Nephron (organoid): ENCODE results near the gene L2HGDH.

Experiments used
- H3K27ac Mint-ChIP-seq, 3 experiments: 2 replicates each; pipeline ENCODE4 v1.8.0; 2020; ENCODE audit warnings: mixed read lengths in 3 of 3, mild to moderate bottlenecking in 2 of 3, moderate library complexity in 1 of 3
- H3K27me3 Mint-ChIP-seq: 2 replicates; pipeline ENCODE4 v1.8.0; 2021; ENCODE audit warnings: low read depth, mild to moderate bottlenecking, moderate library complexity, mixed read lengths
- H3K36me3 Mint-ChIP-seq: 2 replicates; pipeline ENCODE4 v1.8.0; 2020; ENCODE audit warnings: low read depth, mixed read lengths
- H3K4me1 Mint-ChIP-seq: 2 replicates; pipeline ENCODE4 v1.8.0; 2020; ENCODE audit warnings: mixed read lengths
- H3K4me3 Mint-ChIP-seq, 3 experiments: 2 replicates each; pipeline ENCODE4 v1.8.0; 2020; ENCODE audit warnings: mild to moderate bottlenecking in 3 of 3, mixed read lengths in 3 of 3, moderate library complexity in 2 of 3
- H3K9me3 Mint-ChIP-seq: 2 replicates; pipeline ENCODE4 v1.8.0; 2020; ENCODE audit warnings: mixed read lengths
- TF ChIP-seq, protein P1 (sequence below), 3 experiments: fragments of 200-600 bp; sonication (generic); IDR thresholded peaks; one replicate each; pipeline ENCODE4 v1.5.0; 2021; ENCODE audit warnings: antibody characterized with exemption in 3 of 3; ENCODE audit not compliant: unreplicated experiment in 3 of 3

L2HGDH gene

DNA sequence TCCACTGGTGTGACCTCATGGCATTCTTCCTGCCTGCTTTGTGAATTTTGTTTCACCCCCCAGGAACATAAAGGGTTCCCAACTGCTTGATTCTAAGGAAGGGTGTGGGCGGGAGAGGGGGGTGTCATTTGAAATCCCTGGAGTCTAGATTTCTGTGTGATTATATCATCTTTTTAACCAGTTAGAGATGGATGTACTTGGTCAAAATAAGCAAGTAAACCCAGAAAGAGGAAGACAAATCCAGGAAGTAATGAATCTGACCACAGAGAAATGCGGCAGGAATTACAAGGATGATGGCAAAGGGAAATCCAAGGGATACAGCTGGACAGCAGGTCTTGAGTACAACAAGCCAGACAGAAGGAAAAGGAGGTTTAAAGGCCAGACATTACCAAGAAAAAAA, 38.9 kb upstream of the L2HGDH start:
- Mint-ChIP-seq H3K36me3 (no peaks in the 10 kb centered on the region), H3K4me3 (no peak overlapping the region), H3K9me3 (no peaks in the 10 kb centered on the region), H3K27ac (peak overlapping the region in 1 of 3 experiments; percentile 75), H3K4me1 (peaks cover 42% of the 10 kb centered on the region), H3K27me3 (no peaks in the 10 kb centered on the region)
- TF ChIP-seq, protein P1, sequence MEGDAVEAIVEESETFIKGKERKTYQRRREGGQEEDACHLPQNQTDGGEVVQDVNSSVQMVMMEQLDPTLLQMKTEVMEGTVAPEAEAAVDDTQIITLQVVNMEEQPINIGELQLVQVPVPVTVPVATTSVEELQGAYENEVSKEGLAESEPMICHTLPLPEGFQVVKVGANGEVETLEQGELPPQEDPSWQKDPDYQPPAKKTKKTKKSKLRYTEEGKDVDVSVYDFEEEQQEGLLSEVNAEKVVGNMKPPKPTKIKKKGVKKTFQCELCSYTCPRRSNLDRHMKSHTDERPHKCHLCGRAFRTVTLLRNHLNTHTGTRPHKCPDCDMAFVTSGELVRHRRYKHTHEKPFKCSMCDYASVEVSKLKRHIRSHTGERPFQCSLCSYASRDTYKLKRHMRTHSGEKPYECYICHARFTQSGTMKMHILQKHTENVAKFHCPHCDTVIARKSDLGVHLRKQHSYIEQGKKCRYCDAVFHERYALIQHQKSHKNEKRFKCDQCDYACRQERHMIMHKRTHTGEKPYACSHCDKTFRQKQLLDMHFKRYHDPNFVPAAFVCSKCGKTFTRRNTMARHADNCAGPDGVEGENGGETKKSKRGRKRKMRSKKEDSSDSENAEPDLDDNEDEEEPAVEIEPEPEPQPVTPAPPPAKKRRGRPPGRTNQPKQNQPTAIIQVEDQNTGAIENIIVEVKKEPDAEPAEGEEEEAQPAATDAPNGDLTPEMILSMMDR (IDR thresholded peaks at IDR 0.05; ENCODE audit: unreplicated experiment in 3 of 3) = no peak

DNA sequence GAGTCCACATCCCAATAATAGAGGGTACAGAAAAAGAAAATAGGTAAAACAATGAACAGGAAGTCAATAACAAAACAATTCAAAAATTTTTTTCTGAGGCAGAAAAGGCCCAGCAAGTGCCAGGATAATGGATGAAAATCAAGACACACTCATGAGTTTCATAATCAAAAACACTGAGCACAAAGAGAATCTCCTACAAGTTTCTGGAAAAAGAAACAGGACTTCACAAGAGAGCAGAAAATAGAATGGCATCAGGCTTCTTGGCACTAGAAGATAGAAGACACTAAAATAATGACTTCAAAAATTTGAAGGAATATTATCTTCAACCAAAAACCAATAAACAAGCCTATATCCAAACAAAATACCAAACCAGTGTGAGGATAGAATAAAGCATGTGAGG, 36.9 kb upstream of the L2HGDH start:
- no peaks in the 10 kb centered on the region for H3K36me3 Mint-ChIP-seq
- H3K4me3 Mint-ChIP-seq = no peak overlapping the region
- H3K9me3 Mint-ChIP-seq = no peaks in the 10 kb centered on the region
- TF ChIP-seq, protein P1 (IDR thresholded peaks at IDR 0.05; ENCODE audit: unreplicated experiment in 3 of 3) = no peak
- H3K27ac Mint-ChIP-seq = no peak overlapping the region
- no peaks in the 10 kb centered on the region for H3K27me3 Mint-ChIP-seq
- peaks cover 52% of the 10 kb centered on the region for H3K4me1 Mint-ChIP-seq

DNA sequence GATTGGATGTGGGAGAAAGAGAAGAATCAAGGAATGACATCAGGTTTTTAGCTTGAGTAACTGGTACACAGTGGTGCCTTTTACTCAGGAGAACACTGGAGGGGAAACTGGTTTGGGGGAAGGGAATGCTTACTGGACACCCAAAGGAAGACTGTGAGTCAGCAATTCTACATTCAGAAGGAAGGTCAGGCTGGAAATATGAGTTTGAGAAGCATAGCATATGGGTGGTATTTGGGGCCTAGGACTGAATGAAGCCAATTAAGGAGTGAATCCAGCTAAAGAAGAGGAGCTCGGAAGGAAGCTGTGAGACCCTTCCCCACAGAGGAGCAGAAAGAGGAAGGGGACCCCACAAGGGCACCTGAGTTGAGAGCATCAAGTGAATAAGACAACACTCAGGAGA, 35.5 kb upstream of the L2HGDH start:
- Mint-ChIP-seq H3K27ac (peak overlapping the region in 2 of 3 experiments; percentile 2 to 8), H3K9me3 (no peaks in the 10 kb centered on the region), H3K4me1 (peaks cover 57% of the 10 kb centered on the region), H3K4me3 (no peak overlapping the region), H3K27me3 (no peaks in the 10 kb centered on the region), H3K36me3 (no peaks in the 10 kb centered on the region)
- TF ChIP-seq, protein P1 (IDR thresholded peaks at IDR 0.05; ENCODE audit: unreplicated experiment in 3 of 3) = no peak

DNA sequence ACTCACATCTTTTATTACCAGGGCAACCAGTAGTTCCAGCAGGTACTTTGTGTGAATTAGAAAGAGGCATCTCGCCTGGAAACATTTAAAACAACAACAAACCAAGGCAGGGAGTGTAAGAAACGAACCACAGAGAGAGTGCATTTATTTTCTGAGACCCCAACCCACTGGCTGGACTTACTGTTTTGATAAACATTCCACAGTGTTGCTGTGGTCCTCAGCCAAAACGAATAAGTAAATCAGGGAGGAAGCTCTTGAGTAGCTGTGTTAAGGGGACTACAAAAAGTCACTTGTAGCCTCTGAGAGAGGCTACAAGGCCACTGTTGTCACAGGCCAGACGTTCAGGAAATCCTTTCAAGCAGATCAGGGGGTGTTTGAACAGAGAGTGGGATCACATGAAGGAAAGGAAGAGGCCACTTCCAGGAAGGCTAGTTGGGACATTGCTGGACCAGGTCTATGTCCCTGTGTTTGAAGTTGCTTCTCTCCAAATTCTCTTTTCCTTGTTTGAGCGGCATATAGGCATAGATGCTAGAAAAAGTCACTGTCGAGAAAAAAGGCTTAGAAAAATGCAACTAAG, 33.9 kb upstream of the L2HGDH start:
- TF ChIP-seq, protein P1 (IDR thresholded peaks at IDR 0.05; ENCODE audit: unreplicated experiment in 3 of 3) = no peak
- Mint-ChIP-seq H3K27ac (peak overlapping the region; percentile 81 to 93 (median 87)), H3K4me1 (peaks cover 52% of the 10 kb centered on the region), H3K9me3 (no peaks in the 10 kb centered on the region), H3K4me3 (no peak overlapping the region), H3K27me3 (no peaks in the 10 kb centered on the region), H3K36me3 (no peaks in the 10 kb centered on the region)

DNA sequence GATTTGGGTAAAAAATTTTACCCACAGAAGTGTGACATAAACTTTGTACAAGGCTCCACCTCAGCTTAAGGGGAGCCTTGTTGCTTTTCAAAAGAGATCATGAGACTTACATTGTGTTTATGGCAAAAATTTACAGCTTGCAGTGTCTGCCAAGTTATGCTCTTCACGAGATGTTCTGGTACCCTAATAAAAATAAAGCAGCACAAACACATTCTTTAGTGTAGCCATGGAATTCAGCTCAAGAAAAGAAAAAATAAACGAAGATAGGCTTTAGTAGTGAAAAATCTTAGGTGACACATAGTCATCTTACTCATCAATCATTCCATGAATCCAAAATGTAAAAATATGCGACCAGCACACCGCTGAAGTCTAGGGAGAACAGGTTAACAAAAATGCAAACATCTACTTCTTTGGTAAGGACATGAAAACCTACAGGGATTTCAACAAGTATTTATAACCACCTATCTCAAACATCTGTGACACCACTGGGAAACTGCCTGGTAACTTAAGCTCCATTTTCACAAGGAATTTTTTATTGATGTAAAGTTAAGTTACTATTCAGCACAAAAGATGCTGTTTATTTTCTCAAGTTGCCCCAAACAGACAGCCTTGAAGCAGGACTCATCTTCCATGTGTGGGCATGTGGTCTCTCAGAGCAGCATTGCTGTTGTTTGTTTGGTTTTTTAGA, 33.0 kb upstream of the L2HGDH start:
- Mint-ChIP-seq H3K9me3 (no peaks in the 10 kb centered on the region), H3K36me3 (no peaks in the 10 kb centered on the region), H3K27ac (peak overlapping the region; percentile 62 to 87 (median 70)), H3K4me3 (peak overlapping the region in 1 of 3 experiments; percentile 35), H3K4me1 (peaks cover 53% of the 10 kb centered on the region), H3K27me3 (no peaks in the 10 kb centered on the region)
- TF ChIP-seq, protein P1 (IDR thresholded peaks at IDR 0.05; ENCODE audit: unreplicated experiment in 3 of 3) = no peak
